Fibroblast of skin of back (primary cell): ENCODE results near the gene DLGAP3.

Experiments used
- DNase-seq: peaks from one replicate; pipeline ENCODE4 v3.0.0-alpha.2; 2013

The DLGAP3 gene

DNA sequence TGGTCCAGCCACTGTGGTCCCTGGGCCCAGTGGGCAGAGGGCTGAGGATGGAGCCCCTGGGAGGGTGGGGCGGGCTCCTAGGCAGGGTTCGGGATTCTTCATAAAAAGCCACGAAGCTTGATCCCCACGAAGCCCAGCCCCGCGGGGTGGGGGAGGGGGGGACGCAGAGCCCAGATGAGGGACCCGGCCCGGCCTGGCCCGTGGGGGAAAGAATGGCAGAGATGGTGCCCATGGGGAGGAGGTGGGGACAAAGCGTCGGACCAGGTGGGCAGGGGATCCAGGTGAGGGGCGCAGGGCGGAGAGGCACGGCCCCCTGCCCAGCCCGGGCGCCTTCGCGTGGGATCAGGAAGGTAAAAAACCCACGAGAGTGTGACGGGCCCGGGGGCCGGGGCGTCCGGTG lies 63.9 kb downstream of the DLGAP3 start:
- DNase-seq: no peak

GRCh38 chr1:34864759-34865158 lies 64.7 kb downstream of the DLGAP3 start:
- DNase-seq: no peak

DNA sequence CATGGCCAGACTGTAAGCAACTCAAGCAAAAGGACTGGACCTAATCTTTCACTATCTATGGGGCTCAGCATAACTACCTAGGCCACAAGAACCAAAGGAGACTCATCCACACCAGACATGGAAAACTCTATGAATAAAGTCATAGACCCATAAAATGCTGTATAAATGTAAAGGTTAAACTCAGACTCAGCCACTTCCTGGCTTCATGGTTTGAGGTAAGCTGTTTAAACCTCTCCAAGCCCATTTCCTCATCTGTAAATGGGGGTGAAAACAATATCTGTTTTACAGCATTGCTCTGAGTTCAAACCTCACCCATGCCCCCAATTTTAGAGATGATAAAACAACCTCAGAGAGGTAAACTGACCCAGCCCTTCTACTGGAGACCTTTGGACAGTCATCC lies 65.9 kb downstream of the DLGAP3 start:
- DNase-seq: no peak

DNA sequence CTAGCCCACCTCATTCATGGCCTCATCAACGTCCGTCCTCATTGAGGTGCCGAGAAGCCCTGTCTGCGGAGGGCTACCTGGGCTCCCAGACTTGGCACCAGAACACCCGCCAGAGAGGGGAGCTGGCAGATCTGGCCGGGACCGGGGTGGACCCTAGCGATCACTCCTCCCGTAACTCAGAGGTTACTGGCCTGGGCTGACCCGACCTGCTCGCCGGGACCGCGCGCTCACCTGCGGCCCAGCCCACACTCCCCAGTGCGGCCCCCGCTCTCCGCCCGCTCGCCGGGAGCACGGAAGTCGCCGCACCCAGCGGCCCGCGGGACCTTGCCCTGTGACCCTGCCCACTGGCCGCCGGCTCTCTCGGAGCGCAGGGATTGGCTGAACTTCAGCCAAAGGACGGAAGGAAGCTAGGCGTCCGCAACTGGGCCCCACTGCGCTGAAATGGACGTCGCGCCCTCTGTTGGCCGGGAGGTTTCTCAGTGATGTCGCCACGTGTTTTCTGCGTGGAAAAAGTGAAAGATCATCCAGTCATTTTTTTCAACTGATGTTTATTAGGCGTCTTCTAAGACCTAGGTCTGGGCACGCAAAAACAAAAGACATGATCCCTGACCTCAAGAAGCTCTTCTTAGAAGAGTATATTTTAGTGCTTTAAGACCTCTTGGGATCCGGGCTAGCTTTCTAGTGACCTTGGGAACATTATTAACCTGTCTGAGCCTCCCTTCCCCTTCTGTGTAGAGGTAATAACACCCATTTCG lies 69.8 kb downstream of the DLGAP3 start, which contains the start of gene SMIM12:
Gene SMIM12 (minus strand): TSS at position 304 of the 755 bp plus-strand sequence. CDS start 3,772 bp downstream, outside the sequence.
- DNase-seq: peak; percentile 94

DNA sequence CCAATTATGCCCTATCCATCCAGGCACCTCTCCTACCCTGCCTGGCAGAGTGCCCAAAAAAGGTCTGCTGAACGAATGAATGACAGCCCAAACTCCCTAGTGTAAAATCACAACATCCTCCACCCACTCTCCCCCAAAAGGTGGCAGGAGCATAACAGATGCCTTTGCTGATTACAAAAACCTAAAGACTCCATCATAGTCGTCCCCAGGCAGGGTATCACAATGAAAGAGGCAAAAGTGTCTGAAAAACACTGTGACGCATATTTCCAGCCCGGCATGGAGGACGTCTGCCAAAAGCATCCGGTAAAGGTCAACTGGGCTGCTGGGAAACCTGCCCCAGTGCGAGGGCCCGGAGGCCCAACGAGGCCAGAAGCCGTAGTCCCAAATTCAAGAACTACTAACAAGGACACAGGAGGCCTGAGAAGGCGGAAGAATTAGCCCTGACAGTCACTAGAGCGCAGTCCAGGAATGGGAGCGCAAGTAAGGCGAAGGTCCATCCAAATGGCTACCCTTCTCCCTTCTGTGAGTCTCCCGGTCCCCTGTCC lies 70.5 kb downstream of the DLGAP3 start:
- peak; percentile 19 for DNase-seq

- no peak for DNase-seq
Measured at GRCh38 chr1:34856697-34857096, 72.8 kb downstream of the DLGAP3 start.

- DNase-seq: peak; percentile 91
Measured at GRCh38 chr1:34852677-34853217, 76.7 kb downstream of the DLGAP3 start.

DNA sequence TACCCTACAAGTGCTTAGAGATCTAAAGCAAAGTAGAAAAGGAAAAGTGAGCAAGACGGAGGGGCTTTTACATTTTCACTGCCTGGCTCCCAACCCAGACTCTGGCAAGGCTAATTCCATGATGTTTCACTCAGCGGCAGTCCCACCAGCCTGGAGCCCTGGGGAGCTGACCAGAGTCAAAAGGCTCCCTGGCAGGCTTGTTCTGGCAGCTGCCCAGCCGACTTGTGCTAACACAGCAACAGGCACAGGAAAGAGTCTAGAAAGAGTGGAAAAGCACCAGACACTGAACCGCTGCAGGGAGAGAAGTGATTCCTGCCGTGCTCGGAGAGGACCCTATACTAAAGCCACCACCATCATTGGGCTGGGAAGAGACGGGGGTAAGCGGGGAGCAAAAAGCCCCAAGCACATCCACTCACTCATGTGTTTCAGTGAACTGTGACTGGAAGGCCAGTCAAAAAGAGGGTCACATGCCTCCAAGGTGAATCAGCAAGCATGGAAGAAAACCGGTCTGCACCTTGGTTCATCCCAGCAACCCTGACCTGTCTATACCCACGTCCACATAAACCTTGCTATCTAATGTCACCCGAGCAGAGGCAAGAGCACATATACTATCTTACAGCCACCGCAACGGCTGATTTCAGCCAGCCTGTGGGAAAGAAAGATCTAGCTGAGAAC lies 77.9 kb downstream of the DLGAP3 start:
- no peak for DNase-seq

DNA sequence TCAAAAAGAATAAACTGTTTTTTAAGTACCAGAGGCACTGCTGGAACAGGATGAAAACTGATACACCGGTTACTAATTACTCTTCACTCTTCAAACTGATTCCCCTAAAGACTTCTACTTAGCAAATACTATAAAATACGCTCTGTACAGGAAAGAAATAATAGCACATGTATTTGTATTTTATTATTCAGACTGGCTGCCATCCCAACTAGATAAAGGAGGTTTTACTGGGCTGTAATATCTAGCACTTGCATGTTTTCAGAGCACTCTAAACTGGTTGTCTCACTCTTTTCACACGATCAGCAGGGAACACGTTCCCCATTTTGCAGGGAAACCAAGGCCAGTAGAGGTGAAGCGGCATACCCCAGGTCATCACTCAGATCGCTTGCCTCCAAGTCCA lies 79.1 kb downstream of the DLGAP3 start:
- no peak for DNase-seq

DNA sequence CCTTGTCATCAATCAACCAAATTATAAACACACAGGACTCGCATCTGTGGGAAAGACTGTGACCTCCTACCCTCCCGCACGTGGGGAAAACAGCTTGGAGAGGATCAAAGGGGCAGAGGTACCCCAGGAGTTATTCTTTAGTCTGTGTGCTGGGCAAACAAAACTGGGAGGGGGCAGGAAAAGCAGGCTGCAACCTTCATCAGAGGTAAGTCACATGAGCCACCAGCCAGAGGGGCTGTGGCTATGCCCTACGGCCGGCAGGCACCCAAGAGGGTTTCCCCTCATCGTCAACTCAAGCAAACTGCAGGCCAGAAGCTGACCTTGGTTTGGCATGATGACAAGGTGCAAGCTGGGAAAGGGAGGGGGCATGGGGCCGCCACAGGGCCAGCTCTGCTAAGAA lies 82.4 kb downstream of the DLGAP3 start:
- DNase-seq: no peak

DNA sequence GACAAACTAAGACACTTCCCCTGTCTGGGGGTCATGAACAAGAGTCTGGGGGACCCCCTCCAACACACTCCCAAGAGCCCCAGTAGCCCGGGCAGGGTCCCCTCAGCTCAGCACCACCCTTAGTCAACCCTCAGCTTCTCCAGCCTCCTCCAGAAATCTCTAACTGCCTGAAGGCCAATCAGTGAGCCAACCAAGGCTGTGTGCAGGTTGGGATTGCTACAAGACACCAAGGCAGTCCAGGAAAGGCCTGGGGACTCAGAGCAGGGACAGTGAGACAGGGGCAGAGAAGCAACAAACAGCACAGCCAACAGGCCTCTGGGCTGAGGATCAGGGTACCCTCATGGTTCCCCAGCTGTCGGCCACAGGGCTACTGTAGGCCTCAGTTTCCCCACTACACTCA lies 83.2 kb downstream of the DLGAP3 start:
- no peak for DNase-seq

- DNase-seq: no peak
Measured at GRCh38 chr1:34845131-34845901, 84.1 kb downstream of the DLGAP3 start.

DNA sequence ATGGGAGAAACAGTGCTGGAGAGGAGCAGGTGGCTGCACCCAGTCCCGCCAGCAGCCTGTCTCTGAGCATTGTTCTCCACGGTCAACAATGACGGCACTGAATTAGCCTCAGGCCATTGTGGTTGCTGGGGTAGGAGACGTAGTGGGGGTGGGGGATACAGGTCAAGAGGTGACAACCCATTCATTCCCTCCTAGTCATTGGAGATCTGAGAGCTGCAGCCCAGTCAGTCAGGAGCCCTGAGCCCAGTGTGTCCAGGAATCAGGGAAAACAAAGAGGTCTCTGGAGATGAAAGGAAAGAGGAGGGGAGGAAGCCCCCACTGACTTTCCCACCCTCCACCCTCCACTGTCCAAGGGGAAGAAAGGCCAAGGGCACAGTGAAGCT lies 85.2 kb downstream of the DLGAP3 start:
- no peak for DNase-seq

DNA sequence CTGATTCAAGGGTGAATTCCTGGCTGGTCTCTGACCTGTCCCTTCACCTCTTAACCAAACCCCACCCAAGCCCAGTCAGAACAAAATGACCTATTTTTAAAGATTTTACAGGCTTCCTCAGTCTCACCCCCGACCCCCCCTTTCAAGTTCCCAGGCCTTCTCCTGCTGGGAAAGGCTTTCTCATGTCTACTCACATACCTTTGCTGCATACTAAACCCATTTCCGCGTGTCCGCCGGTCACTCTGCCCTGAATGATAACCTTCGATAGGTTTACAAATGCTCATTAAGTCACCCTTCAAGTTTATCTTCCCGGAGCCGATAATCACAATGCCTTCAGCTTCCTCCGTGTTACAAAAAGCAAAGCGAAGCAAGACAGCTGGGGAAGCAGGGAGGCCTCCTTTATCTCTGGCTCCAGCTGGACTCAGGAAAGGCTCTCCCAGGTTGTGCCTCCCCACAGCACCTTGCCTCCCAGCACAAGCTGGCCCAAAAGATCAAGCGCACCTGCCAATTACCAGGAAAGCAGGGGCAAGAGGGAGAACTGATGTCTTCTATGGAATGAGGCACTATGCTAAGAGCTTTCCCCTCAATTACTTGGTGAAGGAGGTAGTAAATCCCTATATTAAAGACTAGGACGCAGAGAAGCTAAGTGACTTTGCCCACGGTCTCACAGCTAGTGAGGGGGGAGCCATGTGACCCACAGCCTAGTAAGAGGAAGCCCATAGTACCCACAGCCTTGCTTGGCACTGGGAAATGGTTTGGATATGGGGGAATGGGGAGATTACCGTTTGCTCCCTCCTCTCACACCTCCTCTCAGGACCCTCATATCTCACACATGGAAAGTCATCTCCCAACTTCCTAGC lies 85.8 kb downstream of the DLGAP3 start:
- no peak for DNase-seq

DNA sequence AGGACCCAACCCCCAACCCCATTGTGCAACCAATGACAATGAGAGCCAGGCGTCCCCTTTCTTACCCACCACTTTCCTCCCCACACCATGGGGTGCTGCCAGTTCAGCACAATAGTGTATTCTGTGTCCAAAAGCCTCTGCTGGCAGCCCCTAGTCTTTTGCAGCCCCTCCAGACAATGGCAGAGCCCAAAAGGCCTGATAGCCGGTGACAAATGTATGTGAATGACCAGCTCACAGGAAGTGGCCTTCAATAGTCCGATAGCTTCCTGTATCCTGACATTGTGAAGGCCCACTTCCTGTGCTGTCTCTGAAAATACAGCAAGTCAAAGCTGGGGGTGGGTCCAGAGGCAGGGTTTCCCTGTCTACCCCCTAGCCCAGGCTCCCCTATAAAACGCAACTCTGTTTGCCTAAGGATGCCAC lies 86.5 kb downstream of the DLGAP3 start:
- DNase-seq: no peak

DNA sequence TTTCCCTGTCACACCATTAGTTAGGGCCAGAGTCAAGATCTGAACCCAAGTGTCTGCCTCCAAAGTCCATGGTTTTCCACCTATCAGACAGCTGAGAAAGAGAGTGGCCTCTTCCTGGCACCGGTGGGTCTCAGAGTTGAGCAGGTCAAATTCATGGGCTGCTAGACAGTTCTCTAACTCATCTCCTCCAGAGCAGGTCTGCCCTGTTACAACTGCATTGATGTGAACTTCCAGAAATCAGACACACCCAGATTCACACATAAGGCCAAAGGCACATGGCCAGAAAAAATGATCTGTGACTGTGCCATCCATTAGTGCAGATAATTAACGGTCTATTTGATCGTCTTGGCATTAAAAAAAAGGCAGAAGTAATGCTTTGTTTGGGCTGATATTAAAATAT lies 87.4 kb downstream of the DLGAP3 start:
- DNase-seq: no peak

GRCh38 chr1:34840426-34840825 lies 89.0 kb downstream of the DLGAP3 start:
- no peak for DNase-seq

GRCh38 chr1:34839526-34840305 lies 89.7 kb downstream of the DLGAP3 start:
- no peak for DNase-seq

DNA sequence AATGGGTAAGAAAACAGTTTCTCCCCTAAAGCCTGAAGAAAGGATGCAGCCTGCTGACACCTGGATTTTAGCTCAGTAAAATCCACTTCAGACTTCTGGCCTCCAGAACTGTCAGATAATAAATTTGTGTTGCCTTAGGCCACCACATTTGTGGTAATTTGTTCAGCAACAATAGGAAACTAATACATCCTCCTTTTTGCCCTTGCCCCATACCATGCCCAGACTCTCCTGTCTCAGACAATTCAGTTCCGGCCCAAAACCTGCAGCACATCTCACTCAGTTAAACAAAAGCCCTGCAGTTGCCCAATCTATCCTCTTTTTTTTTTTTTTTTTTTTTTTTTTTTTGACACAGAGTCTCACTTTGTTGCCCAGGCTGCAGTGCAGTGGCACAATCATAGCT lies 95.7 kb downstream of the DLGAP3 start:
- no peak for DNase-seq

GRCh38 chr1:34831721-34832246 lies 97.7 kb downstream of the DLGAP3 start:
- DNase-seq: no peak

GRCh38 chr1:34829250-34829649 lies 100.2 kb downstream of the DLGAP3 start:
- no peak for DNase-seq
